SU-DHL-6 (cell line): ENCODE measurements around the gene PARP8.

Source experiments
- CTCF ChIP-seq: fragments of 200-600 bp; sonication (generic); IDR thresholded peaks from one replicate; pipeline ENCODE4 v1.5.1; 2017; ENCODE audit warnings: antibody characterized with exemption, mild to moderate bottlenecking, low read length, moderate library complexity; ENCODE audit not compliant: insufficient read depth, poor library complexity, severe bottlenecking
- EZH2phosphoT487 ChIP-seq: fragments of 200-600 bp; sonication (generic), shearing (Covaris generic); conservative IDR thresholded peaks from 2 replicates; pipeline ENCODE4 v1.6.1; 2018; ENCODE audit warnings: mild to moderate bottlenecking, antibody characterized with exemption, low read length, moderate library complexity, mixed read lengths

GRCh38 chr5:50866415-50866814, 200.0 kb downstream of the PARP8 start:
- no peak for TF ChIP-seq CTCF
- TF ChIP-seq EZH2phosphoT487 = no peak
